Hematopoietic multipotent progenitor cell (in vitro differentiated cells): ENCODE results near the gene TMEM14A. TPM values are rescaled to one million over a fixed set of nuclear protein-coding genes. Genes with fewer than 3 reads are reported as not detected.
"Not testable (repeated sequence)": the region's sequence is repeated elsewhere in the genome, so short reads cannot be mapped to it uniquely, and the experiment has no call there.

ENCODE experiments used
- DNase-seq, 3 donors: peaks; one replicate each; pipeline ENCODE4 v3.0.0-alpha.2; 2011 to 2015; ENCODE audit warnings: low read depth in 2 of 3, low spot score in 2 of 3
- total RNA-seq: library from RNA; depleted of rRNA; stranded (reverse); fragments of >200 nt; gene quantifications from one replicate; pipeline ENCODE4 v1.2.3, GENCODE V29; 2012

Gene TMEM14A
- total RNA-seq, 1 donor = 10.2 TPM

DNA sequence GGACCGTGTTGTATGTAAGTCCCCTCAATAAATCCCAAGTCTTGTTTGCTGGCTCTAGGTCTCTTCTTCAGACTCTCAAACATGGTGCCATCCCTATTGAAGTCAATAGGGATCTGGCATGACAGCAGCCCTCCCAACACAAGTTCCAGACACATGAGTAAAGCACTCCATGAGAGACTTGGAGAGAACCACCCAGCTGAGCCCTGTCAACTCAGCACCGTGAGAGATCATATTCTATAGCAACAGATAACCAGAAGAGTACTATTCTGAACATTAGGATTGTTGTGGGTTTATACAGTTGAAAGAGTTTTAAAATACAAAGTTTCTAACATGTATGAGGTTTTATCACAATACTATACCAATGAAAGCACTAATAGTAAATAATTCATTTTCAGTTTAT, 23.5 kb downstream of the TMEM14A start:
- DNase-seq = no peak

DNA sequence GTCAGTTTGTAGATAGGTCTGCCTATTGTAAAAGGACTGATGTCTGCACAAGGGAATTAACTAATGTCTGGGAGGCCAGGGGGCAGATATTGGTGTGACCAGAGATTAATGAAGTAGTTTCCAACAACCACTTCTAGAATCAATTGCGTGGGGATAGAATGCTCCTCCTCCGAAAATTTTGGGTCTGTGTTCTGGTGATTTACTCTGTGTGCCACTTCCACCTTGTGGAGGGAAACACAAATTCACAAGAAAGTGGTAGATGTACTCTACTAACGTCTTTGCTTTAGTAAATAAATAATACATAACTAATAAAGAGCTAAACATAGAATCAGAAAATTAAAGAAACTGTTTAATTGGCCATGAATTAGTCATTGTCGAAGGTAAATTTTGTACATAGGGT, 25.5 kb downstream of the TMEM14A start:
- no peak for DNase-seq

DNA sequence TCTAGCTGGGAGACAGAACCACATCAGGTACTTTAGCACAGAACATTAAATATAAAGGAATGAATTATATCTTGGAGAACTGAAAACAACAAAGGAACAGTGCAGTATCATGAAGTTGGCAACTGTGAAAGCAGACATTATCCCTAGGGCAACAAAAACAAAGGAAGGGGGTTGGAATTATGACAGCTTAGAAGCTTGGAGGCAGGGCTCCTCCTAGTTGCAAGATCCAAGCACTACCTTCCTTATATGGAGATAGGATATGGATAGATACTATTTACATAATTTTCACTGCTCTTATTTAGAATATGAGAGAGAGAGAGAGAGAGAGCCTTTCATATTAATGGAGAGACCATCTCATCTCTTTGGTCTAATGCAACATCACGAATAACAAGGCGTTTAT, 27.0 kb downstream of the TMEM14A start:
- DNase-seq = no peak

DNA sequence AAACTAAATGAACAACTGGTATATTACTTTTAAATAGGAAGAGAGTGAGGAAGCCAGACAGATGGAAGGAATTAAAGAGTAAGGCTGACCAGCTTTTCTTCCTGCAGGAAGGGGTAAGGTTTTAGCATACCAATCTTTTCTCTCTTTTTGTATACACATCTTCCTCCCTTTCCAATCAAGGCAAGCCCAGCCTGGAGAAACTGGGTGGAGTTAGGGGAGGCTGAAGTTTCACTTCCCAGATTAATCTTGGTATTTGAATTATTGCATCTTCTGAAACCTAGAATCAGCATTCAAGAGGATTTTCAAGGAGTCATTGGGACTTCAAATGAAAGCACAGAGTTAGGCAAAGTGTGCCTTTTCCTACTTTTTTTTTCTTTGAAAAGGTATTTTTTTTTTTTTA, 33.1 kb downstream of the TMEM14A start:
- no peak for DNase-seq

DNA sequence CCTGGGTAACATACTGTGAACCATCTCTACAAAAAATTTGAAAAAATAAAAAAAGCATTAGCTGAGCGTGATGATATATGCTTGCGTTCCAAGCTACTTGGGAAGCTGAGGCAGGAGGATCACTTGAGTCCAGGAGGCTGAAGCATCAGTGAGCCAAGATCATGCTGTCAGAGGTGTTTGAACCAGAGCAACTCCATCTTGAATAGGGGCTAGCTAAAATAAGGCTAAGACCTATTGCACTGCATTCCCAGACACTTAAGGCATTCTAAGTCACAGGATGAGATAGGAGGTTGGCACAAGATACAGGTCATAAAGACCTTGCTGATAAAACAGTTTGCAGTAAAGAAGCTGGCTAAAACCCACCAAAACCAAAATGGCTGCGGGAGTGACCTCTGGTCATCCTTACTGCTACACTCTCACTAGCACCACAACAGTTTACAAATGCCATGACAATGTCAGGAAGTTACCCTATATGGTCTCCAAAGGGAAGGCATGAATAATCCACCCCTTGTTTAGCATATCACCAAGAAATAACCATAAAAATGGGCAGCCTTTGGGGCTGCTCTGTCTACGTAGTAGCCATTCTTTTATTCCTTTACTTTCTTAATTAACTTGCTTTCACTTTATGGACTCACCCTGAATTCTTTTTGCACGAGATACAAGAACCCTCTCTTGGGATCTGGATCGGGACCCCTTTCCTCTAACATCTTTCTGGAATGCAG, 34.0 kb downstream of the TMEM14A start:
- DNase-seq = not testable (repeated sequence)

DNA sequence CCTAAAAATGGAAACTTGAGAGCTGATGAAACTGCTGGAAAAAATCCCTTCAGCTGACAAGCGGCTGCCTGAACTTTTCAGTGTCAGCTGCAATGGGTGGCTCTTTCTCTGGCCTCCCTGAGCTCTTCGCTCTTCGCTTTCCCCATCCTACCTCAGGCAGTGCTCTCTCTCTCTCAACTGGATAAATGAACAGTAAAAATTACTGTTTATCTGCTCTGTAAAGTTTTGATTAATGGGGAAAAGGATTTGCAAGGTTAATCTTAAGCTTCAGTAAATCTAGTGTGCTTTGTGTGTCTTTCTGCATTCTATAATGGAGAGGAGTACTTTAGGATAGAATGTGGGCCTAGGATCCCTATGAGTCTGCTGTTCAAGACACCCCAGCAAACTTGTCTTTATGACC, 35.1 kb downstream of the TMEM14A start:
- DNase-seq = no peak

DNA sequence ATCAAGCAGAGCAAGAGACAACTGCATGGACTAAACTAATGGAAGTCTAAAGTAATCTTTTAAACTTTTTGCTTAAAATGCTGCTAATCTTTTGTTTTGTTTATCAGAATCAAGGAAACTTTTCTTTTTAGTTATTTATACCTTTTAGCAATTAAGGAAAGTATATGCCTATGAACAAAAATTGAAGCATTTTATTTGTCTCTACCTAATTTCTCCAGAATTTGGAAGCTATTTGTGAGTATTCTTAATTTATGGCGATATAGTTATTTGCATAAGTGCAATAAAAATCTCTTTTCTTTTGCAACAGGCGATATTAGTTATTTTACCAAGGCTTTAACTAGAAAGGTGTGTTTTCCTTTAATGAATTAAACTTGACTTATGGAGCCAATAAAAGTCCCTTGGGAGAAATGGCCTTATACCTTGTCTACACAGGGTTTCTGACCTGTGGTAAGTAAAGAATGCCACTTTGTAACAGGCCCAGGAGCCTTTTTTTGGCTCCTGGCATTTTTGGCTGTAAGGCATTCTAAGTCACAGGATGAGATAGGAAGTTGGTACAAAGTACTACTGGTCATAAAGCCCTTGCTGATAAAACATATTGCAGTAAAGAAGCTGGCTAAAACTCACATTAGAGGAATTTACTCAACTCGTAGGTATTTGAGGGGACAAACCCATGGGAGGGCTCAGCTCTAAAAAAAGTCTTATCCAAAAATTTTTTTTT, 37.2 kb downstream of the TMEM14A start:
- DNase-seq = no peak

DNA sequence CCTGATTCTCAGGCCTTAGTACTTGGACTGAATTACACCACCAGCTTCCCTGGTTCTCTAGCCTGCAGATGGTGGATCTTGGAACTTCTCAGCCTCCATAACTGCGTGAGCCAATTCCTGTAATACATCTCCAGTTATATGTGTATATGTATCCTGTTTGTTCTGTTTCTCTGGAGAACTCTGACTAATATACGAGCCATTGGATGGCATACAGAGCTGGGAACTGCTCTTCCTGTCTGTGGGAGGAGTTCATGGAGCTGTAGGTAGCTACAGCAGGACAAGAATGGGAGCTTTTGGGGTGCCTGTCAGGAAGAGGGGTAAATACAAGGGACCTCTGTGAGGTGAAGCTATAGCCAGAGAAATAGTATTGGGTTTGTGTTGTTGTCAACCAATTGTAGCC, 41.2 kb downstream of the TMEM14A start:
- no peak for DNase-seq

DNA sequence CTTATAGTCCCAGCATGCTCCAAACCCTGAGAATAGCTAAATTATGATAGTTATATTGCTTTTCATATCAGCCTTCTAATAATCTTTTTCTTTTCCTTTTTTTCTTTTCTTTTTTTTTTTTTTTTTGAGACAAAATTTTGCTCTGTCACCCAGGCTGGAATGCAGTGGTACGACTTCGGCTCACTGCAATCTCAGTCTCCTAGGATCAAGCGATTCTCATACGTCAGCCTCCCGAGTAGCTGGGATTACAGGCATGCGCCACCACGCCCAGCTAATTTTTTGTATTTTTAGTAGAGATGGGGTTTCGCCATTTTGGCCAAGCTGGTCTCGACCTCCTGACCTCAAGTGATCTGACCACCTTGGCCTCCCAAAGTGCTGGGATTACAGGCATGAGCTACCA, 43.8 kb downstream of the TMEM14A start:
- DNase-seq = not testable (repeated sequence)

DNA sequence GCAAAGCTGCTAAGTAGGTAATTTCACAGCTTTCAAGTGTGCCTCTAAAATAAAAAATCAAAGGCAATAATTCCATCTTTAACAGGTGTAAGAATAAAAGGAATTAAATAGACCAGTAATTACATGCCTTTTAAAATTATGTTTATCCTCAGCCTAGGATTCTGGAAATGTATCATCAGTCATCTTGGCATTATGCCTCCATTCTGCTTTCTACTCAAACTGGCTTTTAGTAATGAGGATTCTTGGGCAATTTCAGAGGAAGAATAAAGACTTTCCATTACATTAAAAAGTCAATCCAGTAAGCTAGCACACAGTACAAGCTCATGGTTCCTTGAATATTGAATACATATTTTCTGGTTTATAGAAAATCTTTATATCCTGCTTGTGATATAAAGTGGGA, 47.6 kb downstream of the TMEM14A start:
- no peak for DNase-seq

DNA sequence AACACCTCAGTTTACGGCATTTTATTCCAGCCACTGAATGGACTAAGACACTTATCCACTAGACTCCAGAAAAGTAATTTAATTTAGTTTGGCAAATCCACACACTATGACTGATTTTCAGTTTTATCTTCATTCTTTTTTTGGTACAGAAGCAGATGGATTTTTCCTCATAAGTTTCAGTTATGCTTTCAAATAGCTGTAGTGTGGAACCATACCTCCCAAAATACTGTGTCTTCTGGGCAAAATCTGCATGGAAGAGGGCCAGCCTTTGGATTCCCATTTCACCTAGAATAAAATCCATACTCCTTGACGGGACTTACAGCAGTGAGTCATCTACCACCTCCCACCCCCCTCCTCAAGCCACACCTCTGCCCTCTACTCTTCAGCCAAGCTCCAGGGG, 49.4 kb downstream of the TMEM14A start:
- DNase-seq = no peak

DNA sequence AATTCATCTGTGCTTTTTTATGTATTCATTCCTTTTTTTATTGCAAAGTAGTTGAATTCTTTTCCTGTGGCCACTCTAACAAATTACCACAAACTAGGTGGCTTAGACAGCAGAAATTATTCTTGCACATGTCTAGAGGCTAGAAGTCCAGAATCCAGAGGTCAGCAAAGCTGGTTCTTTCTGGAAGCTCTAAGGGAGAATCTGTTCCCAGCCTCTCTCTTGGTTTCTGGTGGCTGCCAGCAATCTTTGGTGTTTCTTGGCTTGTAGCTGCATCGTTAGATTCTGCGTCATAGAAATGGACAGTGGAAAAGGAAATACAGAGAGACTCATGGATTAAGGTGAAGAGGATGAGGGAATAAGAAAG, 53.1 kb downstream of the TMEM14A start:
- DNase-seq = no peak

DNA sequence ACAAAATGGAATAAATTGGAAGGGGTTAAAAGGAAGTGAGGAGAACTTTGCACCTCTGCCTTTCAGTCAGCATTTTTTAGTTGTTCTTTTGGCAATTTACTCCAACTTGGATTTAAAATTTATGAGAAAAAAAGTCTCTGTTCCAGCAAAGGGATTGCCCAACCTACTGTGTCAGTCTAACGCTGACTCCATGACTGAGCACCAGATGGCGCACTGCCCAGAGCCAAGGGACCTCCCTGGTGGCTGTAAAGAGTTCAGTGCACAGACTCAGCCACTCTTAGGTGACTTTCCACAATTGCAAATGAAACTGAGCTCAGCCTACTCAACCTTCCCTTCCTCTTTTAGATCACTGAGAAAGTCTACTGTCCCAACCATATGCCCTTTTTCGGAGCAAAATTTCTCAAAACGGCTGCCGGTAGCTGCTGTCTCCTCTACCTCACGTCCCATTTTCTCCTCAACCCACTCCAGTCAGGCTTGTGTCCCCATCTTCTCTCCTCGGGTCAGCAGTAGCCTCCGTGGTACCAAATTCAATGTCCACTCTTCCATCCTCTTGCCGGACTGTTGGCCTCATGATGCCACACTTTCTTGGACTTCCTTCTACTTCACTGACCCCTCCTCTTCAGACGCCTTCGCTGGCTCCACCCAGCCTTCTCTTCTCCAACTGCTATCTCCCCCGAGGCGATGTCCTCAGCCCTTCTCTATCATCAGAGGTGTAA, 53.7 kb downstream of the TMEM14A start:
- peak; percentile 5 to 75 (median 45) for DNase-seq

DNA sequence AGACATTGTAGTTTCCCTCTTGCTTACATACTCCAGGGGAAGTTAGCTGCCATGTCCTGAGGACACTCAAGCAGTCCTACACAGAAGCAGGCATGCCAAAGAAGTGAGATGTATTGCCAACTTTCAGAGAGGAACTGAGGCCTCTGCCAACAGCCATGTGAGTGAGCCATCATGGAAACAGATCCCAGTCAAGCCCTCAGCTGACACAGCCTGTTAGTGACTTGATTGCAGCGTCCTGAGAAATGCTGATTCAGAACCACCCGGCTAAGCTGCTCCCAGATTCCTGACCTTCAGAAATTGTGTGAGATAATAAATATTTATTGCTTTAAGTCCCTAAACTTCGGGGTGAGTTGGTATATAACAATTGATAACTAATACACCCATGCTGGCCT, 54.2 kb downstream of the TMEM14A start:
- no peak for DNase-seq

DNA sequence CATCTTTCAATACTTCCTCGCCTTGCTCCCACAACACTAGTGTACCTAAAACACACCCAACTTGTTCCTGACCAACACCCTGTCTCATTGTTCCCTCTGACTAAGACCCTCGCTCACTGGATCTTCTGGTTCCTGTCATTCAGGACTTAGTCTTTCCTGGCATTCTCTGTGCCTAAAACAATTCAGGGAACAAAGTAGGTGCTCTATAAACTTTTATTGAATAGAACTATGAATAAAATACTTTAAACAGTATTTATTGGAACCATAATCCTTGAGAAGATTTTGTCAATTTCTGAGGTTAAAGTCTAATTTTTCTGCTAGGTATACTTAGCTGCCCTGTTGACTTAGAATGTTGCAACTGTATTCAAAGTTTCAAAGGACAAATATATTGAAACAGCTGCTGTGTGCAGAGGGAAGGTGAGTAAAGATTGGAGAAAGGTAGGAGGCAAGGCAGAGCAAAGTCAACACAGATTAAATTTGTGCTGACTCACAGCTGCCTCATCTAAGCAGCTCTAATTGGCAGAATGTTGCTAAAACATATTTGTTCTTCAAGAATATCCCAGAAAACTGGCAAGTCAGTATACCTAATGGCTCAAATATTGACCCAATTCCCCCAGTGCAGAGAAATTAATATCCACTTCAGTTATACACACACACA, 54.8 kb downstream of the TMEM14A start:
- no peak for DNase-seq

DNA sequence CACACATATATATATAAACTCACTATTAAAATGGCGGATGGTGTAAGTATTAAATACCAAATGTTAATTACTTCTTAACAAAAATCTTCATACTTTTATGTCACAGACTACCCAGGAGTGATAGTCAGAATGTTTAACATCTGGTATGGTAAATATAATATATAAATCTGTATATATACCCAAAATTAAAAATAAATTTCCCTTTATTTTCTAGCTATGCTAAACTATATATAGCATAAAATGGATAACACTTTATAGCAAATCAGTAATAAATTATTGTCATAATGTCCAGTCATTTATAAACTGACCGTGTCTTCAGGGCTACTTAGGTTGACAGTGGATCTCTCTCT, 55.3 kb downstream of the TMEM14A start:
- DNase-seq = no peak

DNA sequence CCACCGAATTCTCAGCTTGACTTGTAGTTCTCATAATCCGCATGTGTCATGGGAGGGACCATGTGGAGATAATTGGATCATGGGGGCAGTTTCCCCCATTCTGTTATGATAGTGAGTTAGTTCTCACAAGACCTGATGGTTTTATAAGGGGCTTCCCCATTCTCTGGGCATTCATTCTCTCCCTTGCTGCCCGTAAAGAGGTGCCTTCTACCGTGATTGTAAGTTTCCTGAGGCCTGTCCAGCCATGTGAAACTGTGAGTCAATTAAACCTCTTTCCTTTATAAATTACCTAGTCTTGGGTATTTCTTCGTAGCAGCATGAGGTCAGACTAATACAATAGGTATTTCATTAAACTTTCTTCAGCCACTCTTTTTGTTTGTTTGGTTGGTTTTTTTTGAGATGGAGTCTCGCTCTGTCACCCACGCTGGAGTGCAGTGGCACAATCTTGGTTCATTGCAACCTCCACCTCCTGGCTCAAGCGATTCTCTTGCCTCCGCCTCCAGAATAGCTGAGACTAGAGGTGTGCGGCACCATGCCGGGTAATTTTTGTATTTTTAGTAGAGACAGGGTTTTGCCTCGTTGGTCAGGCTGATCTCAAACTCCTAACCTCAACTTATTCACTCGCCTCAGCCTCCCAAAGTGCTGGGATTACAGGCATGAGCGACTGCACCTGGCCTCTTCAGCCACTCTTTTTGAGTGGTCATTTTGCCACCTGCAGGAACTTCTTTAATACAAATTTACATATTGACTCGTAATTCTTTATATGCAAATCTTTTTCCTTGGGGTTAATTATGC, 56.0 kb downstream of the TMEM14A start:
- no peak for DNase-seq

DNA sequence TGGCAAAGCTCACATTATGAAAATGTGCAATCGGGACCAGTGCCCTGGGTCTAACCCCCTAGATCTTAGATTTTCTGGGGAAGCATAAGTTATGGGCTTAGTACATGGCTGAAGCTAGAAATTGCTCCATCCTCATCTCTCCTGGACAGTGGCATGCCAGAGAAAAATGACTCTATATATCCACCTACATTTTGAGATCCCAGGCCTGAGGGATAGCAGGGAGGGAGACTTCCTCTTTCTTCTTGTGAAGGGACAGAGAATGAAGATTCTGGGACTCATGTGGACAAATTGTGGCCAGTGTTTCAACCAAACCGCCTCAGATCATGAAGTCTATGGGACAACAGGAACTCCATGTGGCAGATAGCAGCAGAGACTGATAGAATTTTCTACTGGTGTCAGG, 57.0 kb downstream of the TMEM14A start:
- no peak for DNase-seq

DNA sequence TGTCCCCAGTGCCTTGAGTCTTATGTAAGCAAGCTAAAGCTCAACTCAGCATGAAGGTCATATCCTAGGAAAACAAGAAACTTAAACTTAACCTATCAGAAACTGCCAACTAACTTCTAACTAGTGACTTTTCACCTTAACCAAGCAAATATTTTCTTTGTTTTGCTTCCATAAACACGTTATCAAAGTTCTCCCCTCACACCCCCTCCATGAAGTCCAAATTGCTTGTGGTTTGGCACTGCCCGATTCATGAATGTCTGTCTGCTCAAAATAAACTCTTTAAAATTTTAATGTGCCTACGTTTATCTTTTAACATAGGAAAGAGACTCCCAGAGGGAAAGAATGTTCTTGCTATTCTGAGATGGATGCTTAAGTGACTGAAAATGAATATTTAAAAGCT, 57.5 kb downstream of the TMEM14A start:
- DNase-seq = no peak

DNA sequence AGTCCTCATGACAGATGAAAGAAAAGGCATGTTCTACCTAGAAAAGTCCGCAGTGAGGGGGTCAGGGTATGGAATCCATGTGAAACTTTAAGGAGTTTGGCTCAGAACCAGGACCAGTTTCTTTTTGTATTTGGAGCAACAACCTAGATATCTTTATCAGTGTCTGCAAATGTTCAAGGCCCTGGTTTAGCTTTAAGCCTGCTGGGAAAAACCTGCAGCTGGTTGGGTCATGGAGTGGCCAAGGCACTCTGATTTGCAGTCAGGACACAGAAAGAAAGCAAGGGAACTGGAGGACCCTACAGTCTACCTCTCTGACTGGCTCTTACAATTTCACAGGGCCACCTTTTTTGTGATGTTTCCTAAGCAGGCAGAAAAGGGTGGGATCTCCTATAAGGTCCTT, 58.7 kb downstream of the TMEM14A start:
- DNase-seq = no peak

DNA sequence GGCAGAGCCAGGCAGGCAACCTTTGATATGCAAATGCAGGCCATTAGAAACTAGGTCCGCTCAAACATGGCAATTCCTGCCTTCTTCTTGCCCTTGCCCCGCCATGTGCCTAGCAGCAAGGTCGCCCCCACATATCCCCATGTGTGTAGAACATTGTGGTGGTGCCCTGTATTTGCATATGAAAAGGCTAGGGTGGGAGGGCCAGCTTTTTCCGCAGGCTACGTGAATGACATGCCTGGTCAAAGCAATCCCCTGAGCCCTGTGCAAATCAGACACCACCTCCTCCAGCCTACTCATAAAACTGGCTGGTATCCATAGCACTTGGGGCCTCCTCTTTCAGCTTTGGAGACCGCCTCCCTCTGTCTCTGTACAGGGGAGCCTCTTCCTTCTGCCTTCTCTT, 60.8 kb downstream of the TMEM14A start:
- no peak for DNase-seq
